Ureter (tissue), 1 donor: ENCODE results near the gene SUMO4. TPM values are rescaled to one million over a fixed set of nuclear protein-coding genes. Genes with fewer than 3 reads are reported as not detected.

Source experiments
- total RNA-seq: library from RNA; stranded (reverse); gene quantifications from one replicate; pipeline ENCODE4 v1.2.4, GENCODE V29; 2023
- donor health status: DM: yes; HTN: yes; CAD: no.

The SUMO4 gene
- total RNA-seq, 1 donor from 2014 or later, result 5.0 TPM

Other genes starting within 250 kb of the SUMO4 start
- gene TAB2, start 82.5 kb upstream of the SUMO4 start, total RNA-seq, result 66.8 TPM
- gene ZC3H12D, start 84.8 kb downstream of the SUMO4 start, total RNA-seq, result 2.4 TPM
- 34.2 TPM for gene PPIL4, start 145.8 kb downstream of the SUMO4 start, total RNA-seq
- 44.8 TPM for gene GINM1, start 166.1 kb downstream of the SUMO4 start, total RNA-seq
- gene KATNA1, start 248.5 kb downstream of the SUMO4 start, total RNA-seq, result 16.4 TPM